Epithelial cell of esophagus (primary cell): ENCODE results near the gene ZBTB16.

ENCODE experiments used
- DNase-seq: peaks from one replicate; pipeline ENCODE4 v3.0.0; 2010; ENCODE audit warnings: low read depth
- H3K4me3 ChIP-seq: 2 replicates; pipeline ENCODE4 v1.5.1; 2011; ENCODE audit warnings: mild to moderate bottlenecking, low read length, control low read depth
- CTCF ChIP-seq: IDR thresholded peaks from 2 replicates; pipeline ENCODE4 v1.5.1; 2011; ENCODE audit warnings: low read depth, mild to moderate bottlenecking, low read length, control low read depth, inconsistent platforms; ENCODE audit not compliant: insufficient read depth; ENCODE audit errors: missing control alignments

The ZBTB16 gene

GRCh38 chr11:114063149-114063828 is 3.8 kb downstream of the ZBTB16 start:
- DNase-seq, result no peak
- no peak for TF ChIP-seq CTCF
- no peak overlapping the region for H3K4me3 ChIP-seq

- H3K4me3 ChIP-seq, result peak overlapping the region; percentile 20
- TF ChIP-seq CTCF, result no peak
- no peak for DNase-seq
These were observed 4.3 kb downstream of the ZBTB16 start for GRCh38 chr11:114063829-114064201.

- H3K4me3 ChIP-seq, result peak overlapping the region; percentile 20
- no peak for DNase-seq
- TF ChIP-seq CTCF, result no peak
These were observed 4.7 kb downstream of the ZBTB16 start for GRCh38 chr11:114064216-114064615.

GRCh38 chr11:114065094-114065493 is 5.6 kb downstream of the ZBTB16 start:
- no peak for TF ChIP-seq CTCF
- peak overlapping the region; percentile 20 for H3K4me3 ChIP-seq
- no peak for DNase-seq

- no peak for TF ChIP-seq CTCF
- DNase-seq, result no peak
- H3K4me3 ChIP-seq, result no peak overlapping the region
These were observed 6.6 kb downstream of the ZBTB16 start for GRCh38 chr11:114066046-114066648.

- no peak for DNase-seq
- TF ChIP-seq CTCF, result no peak
- H3K4me3 ChIP-seq, result no peak overlapping the region
These were observed 8.8 kb downstream of the ZBTB16 start for GRCh38 chr11:114068327-114068726.
